GM18526 (cell line): ENCODE measurements around the gene RAB28.

ENCODE experiments used
- POLR2A ChIP-seq: IDR thresholded peaks from 3 replicates; pipeline ENCODE4 v1.6.1; 2011; ENCODE audit not compliant: insufficient read length; ENCODE audit errors: extremely low read depth

Gene RAB28

DNA sequence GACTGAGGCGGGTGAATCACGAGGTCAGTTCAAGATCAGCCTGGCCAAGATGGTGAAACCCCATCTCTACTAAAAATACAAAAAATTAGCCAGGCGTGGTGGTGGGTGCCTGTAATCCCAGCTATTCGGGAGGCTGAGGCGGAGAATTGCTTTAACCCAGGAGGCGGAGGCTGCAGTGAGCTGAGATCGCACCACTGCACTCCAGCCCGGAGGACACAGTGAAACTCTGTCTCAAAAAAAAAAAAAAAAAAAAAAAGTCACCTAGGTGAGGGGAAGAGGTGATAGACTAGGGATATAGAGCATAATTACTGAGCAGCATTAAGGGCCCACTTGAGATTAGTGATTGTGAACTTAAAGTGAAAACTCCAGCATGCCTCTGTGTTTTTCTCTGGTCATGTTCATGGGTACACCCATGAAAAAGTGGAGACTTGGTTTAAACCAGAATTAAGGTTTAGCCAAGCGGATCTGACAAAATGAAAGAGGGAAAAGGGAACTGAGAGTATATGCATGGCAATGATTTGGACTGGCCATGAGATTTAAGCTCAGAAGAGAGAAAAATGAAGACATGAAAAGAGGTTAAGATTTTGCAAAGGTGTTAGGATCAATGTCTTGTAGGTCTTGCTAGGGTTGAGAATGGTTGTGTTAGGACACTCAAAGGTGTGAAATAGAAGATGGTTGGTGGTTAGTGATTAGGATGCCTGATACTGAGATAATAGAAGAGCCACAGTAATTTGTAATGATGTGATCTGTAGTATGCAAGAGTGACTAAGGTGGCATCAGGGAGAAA is 105.0 kb downstream of the RAB28 start:
- no peak for TF ChIP-seq POLR2A

DNA sequence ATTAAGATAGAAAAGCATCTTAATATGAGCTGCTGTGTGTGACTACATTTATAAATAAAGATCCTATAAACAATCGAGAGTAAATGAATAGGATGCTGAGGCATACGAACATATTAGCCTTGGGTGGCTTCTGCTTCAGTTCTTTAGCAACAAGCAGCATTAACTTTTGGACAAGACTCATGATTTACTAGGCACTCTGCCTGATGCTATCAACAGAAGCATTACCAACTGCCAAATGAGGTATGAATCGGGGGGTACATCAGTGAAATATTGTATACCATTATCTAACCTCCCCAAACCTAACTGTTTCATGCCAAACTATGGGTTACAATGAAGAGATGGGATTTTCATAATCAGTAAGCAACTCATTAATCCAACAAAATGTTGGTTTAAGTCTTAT is 113.1 kb downstream of the RAB28 start:
- no peak for TF ChIP-seq POLR2A

DNA sequence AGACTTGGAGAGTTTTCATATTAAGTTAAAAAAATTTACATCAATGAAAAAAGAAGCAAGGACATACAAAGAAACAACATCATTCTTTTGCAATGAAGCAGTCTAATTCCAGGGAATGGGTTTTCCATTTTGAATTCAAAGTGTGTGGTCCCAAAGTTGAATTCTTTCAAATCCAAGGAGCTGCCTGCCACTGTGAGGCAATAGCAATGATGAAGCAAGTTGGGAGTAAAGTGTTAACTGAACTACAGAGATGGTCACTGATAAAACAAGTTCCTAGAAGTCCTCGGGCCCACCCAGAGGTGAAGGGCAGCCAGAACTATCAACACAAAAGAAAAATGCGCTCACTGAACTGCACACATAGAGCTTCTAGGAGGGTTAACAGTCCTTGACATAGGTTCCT is 115.9 kb downstream of the RAB28 start:
- TF ChIP-seq POLR2A = no peak

DNA sequence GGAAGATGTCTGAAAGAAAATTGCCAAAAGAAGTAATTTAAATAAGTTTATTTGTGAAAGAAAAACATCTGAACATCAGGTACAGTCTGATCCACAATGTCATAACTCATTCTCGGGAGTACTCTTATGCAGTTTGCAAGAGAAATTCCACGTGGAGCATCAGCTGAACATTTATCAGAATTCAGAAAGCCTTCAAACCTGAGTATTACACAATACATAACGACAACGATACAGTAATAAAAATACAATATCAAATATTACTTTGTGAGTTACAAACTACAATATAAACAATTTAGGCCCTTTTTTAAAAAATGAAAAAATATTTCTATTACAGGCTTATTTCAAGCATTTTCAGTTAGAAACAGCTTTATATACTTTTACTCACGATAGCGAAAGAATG is 116.4 kb downstream of the RAB28 start:
- no peak for TF ChIP-seq POLR2A

DNA sequence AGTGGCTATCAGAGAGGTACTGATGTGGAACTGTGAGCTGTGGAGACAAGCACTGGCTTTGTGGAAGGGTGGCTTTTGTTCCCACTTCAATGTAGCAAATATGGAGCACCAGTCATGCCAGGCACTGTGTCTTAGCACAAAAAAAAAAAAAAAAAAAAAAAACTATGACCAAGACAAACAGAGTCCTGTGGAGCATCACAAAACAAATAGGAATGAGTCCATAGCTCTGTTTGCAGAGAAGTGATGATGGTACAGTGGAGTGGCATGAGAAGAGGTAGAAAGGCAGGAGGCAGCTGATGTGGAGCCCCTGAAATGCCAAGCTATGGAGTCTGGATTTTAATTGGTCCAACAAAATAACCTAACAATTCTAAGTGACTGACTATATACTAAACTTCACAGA is 116.9 kb downstream of the RAB28 start:
- no peak for TF ChIP-seq POLR2A

DNA sequence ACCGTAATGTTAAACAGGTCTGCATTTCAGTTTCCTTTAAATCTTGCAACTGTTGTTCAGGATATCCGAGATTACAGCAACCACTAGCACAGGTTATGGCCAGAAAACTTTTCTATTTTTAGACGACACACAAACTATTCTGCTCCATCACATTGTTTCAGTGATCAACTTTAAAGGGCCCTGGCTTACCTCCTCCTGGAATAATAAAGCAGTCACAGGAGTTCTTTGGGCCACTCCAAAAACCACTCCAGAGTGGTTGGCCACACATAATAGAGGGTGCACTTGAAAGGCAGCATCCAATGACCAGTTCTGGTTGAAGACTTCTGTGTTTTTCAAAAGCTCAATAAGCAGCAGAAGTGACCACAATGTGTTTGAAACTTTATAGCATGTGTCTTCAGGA is 118.9 kb downstream of the RAB28 start:
- no peak for TF ChIP-seq POLR2A

DNA sequence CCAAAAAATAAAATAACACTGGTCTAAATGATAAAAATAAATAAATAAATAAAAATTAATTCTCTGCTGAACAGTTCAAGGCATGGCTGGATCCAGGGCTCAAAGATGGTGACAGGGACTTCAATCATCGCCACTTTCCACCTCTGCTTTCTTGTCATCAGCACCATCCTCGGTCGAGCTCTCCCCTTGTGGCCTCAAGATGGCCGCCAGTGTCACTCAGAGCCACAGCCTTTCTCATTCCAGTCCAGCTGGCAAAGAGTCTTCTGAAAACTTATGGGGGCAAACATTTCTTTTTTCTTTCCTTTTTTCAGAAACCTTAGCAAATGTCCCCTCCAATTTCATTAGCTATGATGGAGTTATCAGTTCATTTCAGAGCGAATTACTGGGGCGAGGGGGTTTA is 119.5 kb downstream of the RAB28 start:
- TF ChIP-seq POLR2A = no peak

DNA sequence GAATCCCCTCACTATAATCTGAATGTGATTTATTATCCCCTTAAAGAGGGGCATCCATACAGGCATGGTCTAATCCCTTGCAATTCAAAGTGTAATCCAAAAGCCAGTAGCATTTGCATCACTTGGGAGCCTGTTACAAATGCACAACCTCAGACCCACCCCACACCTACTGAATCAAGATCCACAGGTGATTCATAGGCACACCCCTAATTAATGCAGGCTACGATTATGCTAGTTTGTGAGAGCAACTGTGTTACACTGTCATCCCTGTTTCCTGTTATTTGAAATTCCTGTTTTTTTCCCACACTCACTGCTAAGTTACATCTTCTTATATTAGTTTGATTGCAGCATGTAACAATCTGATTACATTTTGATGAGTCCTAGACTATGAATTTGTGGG is 120.0 kb downstream of the RAB28 start:
- no peak for TF ChIP-seq POLR2A

DNA sequence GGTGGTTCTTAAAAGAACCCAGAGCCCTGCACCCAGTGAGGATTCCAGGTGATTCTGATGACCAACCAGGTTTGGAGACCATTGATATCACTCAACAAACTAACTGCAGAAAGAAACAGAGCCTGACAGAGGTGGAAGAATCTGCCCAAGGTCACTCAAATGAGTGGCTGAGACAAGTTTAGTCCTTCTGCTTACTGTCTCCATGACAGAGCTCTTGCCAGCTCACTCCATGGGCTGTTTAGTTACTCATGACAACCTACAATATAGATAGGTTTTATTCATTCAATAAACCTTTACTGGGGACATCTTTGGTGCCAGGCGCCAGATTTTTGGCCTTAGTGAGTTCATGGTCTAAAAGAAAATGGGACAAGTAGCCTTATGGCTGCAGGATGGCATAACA is 124.3 kb downstream of the RAB28 start:
- TF ChIP-seq POLR2A = no peak

DNA sequence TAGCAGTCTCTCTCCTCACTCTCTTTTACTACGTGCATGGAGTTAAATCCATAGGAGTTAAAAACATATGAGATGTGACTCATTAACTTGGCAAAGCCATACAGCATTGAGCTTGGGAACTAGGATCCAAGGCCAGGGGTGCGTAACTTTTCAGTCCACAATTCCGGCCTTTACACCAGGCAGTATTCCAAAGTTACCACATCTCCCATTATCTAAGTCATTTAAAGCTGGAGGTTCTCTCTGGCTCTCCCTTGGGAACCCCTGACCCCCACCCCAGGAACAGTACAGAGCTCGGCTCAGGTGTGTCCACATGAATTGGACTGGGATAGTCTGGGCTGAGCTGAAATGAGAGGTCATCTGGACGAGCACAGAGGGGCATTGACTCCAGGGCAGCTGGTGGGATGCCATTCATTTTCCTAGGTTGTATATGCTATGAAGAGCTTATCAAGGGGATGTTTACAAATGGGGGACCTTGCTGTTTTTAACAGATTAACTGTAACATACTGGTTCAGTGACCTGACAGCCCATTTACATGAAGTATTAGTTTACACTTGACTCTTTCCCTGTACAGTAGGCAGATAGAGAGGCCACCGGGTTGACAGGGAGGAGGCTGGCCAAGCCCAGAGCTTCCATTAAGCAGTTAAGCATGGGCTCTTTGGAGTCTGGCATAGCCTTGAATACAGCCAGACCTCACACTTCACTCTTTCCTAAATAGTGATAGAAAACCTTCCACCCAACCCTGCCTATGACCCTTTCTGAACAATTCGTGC is 128.8 kb downstream of the RAB28 start:
- no peak for TF ChIP-seq POLR2A

DNA sequence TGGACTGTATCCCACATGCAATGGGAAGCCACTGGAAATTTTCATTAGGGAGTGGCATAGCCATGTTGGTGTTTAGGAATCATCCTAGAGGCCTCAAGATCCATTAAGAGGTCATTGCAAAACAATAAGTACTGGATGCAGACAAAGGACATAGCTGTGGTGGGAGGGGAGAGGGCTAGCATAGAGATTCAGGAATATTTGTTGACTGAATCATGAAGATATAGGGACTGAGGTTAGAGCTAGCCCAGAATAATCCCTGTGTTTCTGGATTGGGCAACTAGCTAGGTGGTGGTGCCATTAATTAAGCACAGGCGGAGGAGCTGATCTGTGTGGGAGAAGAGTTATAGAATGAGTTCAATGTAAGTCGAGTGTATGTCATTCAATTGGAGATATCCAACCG is 135.0 kb downstream of the RAB28 start:
- TF ChIP-seq POLR2A = no peak

DNA sequence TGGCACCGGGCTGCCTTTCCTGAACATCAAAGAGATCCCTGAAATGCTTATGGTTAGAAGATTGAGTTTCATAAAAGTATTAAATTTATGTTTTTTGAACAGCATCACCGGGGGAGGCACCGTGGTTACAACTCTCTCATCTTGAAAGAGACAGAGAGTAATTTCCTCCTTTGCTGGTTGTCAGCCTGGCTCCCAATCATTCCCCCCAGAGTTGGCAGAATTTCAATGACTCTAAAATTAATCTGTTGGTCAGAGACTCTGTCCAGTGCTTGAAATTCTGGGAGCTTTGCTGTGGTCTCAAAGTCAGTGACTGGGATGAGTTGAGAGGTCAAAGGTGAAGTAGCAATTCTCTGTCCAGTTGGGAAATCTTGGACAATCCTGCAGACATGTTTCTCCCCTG is 135.9 kb downstream of the RAB28 start:
- no peak for TF ChIP-seq POLR2A

DNA sequence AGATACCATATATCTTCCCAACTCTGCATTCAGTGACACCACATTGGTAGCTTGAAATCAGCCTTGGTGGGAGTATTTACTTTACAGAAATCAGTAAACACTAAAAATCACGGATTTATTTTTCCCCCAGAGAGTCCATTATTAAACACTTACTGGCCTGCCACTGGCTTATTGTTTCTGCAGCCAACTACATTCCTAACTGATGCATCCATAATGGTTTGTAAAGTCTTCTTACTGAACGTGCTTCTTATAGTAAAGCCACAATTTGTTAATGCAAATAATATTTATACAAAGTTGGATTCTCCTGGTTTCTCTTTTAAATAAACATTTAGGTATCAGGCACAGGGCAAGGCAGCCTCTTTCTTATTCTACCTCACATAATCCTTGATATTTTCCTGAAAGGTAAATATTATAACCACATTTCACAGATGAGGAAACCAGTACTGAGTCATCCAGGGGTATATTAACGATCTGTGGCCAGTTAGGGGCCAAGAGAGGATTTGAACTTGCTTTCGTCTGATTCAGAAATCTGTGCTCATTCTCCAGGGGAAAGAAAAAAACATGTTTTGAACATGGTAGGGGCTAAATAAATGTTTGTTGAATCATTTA is 136.5 kb downstream of the RAB28 start:
- no peak for TF ChIP-seq POLR2A

DNA sequence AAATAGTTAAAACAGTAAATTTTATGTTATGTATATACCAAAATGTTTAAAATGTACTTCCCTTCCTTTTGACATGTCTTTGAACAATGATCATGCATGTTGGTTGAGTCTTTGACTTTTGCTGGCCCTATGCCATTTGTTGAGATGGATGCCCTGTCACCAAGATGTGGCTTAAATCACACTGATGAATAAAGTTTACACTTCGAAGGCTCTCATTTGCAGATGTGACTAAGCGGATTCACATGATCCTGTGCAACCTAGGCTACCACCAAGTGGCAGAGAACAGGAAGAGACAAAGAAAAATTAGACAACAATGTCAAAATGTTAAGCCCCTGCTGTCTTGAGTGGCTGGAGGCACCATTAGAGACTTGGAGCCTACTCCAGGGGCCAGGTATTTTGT is 139.9 kb downstream of the RAB28 start:
- TF ChIP-seq POLR2A = no peak

DNA sequence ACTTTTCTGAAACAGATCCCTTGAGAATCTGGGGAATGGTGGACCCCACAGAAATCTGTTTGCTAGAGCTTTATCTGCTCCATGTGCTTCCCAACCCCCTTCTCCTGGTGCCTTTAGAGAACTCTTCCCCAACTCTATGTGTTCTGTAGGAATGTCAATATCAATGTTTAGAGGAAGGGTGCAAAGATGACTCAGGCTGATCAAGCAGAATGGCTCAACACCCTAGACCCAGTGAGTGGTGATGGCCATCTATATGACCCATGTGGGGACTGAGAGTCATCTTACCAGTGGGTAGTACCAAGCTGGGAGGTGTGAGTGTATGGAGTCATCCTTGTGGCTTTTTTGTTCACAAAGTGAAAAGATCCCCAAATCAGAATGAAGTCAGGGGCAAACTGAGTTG is 143.5 kb downstream of the RAB28 start:
- TF ChIP-seq POLR2A = no peak

DNA sequence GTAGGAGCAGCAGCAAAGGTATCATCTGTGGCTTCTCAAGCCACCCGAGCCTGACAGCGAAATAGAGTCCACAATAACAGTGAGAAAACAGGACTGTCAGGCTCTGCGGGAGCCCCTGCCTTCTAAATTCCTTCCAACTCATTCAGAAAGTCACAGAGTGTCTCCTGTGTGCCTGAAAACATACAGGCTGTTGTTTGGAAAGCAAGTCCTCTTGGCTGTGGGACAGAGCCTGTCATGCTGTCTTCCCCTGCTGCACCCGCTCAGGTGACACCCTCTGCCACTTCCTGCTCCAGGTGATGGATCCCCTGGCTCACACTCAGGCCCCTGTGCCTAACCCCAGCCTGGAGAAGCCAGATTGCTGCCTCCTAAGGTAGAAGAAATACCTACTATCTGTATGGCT is 152.3 kb downstream of the RAB28 start:
- TF ChIP-seq POLR2A = no peak
